Mesendoderm (in vitro differentiated cells): Measurements from ENCODE around the gene TANC2.

Experiments used
- DNase-seq: peaks from one replicate; pipeline ENCODE4 v3.0.0; 2013
- H2AK5ac ChIP-seq: 2 replicates; pipeline ENCODE4 v1.6.1; 2013; ENCODE audit warnings: low read length, inconsistent platforms
- H2BK120ac ChIP-seq: 2 replicates; pipeline ENCODE4 v1.6.1; 2013; ENCODE audit warnings: low read depth, mild to moderate bottlenecking, low read length, moderate library complexity, mixed read lengths
- H2BK15ac ChIP-seq: replicated peaks from 2 replicates; pipeline ENCODE4 v1.6.1; 2013; ENCODE audit warnings: low read depth, mild to moderate bottlenecking, moderate library complexity
- H2BK5ac ChIP-seq: 2 replicates; pipeline ENCODE4 v1.6.1; 2013; ENCODE audit warnings: low read length, inconsistent platforms
- H3K18ac ChIP-seq: 2 replicates; pipeline ENCODE4 v1.6.1; 2013; ENCODE audit warnings: mild to moderate bottlenecking, low read length, mixed read lengths
- H3K23ac ChIP-seq: one replicate; pipeline ENCODE4 v1.6.1; 2013; ENCODE audit warnings: low read length
- H3K27ac ChIP-seq: 2 replicates; pipeline ENCODE4 v1.5.1; 2013; ENCODE audit warnings: low read depth, mild to moderate bottlenecking, inconsistent platforms, low read length, moderate library complexity
- H3K27me3 ChIP-seq: 2 replicates; pipeline ENCODE4 v1.6.1; 2013; ENCODE audit warnings: low read length, control low read depth, mild to moderate bottlenecking, inconsistent platforms; ENCODE audit not compliant: insufficient read depth, poor library complexity
- H3K36me3 ChIP-seq: 2 replicates; pipeline ENCODE4 v1.6.1; 2013; ENCODE audit warnings: low read length, inconsistent platforms; ENCODE audit not compliant: control insufficient read depth, insufficient read depth
- H3K4ac ChIP-seq: one replicate; pipeline ENCODE4 v1.6.1; 2013; ENCODE audit warnings: low read depth, mild to moderate bottlenecking, low read length, moderate library complexity
- H3K4me1 ChIP-seq: 2 replicates; pipeline ENCODE4 v1.6.1; 2013; ENCODE audit warnings: low read depth, low read length, inconsistent platforms; ENCODE audit not compliant: control insufficient read depth
- H3K4me2 ChIP-seq: 2 replicates; pipeline ENCODE4 v1.6.1; 2013; ENCODE audit warnings: low read length
- H3K4me3 ChIP-seq: 2 replicates; pipeline ENCODE4 v1.5.1; 2013; ENCODE audit warnings: mild to moderate bottlenecking, low read length
- H3K56ac ChIP-seq: one replicate; pipeline ENCODE4 v1.6.1; 2013; ENCODE audit warnings: low read length
- H3K79me1 ChIP-seq: 2 replicates; pipeline ENCODE4 v1.6.1; 2013; ENCODE audit warnings: low read length, inconsistent platforms
- H3K79me2 ChIP-seq: 2 replicates; pipeline ENCODE4 v1.6.1; 2013; ENCODE audit warnings: mild to moderate bottlenecking, low read length; ENCODE audit not compliant: control insufficient read depth, insufficient read depth
- H3K9ac ChIP-seq: 2 replicates; pipeline ENCODE4 v1.6.1; 2013; ENCODE audit warnings: low read length, inconsistent platforms
- H4K5ac ChIP-seq: one replicate; pipeline ENCODE4 v1.6.1; 2013; ENCODE audit warnings: low read length
- H4K8ac ChIP-seq: one replicate; pipeline ENCODE4 v1.6.1; 2013; ENCODE audit warnings: low read depth, mild to moderate bottlenecking, control low read depth, low read length, moderate library complexity
- WGBS: extraction: QIAGEN DNeasy Blood & Tissue Kit; methylation state at CpG from one replicate; pipeline ENCODE4 v1.1.7; 2013; ENCODE audit warnings: low lambda C conversion rate, missing lambda C conversion rate; ENCODE audit not compliant: insufficient coverage; ENCODE audit errors: extremely low coverage; 5-methylcytosine and 5-hydroxymethylcytosine counted together

The TANC2 gene

GRCh38 chr17:62986549-62986948 lies 20.5 kb downstream of the TANC2 start:
- no peak overlapping the region for H3K23ac ChIP-seq
- H3K9ac ChIP-seq: no peak overlapping the region
- H2AK5ac ChIP-seq: no peak overlapping the region
- H3K79me2 ChIP-seq: no peaks in the 10 kb centered on the region
- no peak overlapping the region for H3K27ac ChIP-seq
- H3K79me1 ChIP-seq: peaks cover 6% of the 10 kb centered on the region
- no peak for DNase-seq
- H3K4me2 ChIP-seq: no peak overlapping the region
- no peaks in the 10 kb centered on the region for H3K4me1 ChIP-seq
- WGBS: no CpG with 5 or more reads among the region's 4 CpGs
- H4K5ac ChIP-seq: no peak overlapping the region
- no peak overlapping the region for H2BK5ac ChIP-seq
- H3K36me3 ChIP-seq: no peaks in the 10 kb centered on the region
- H3K27me3 ChIP-seq: no peaks in the 10 kb centered on the region
- no peak overlapping the region for H2BK120ac ChIP-seq
- H2BK15ac ChIP-seq: no peak overlapping the region
- H3K18ac ChIP-seq: no peak overlapping the region
- no peak overlapping the region for H4K8ac ChIP-seq
- H3K4ac ChIP-seq: no peak overlapping the region
- H3K56ac ChIP-seq: no peak overlapping the region
- H3K4me3 ChIP-seq: no peak overlapping the region

- H3K79me2 ChIP-seq: no peaks in the 10 kb centered on the region
- H3K23ac ChIP-seq: no peak overlapping the region
- H3K36me3 ChIP-seq: no peaks in the 10 kb centered on the region
- H2BK5ac ChIP-seq: no peak overlapping the region
- H3K18ac ChIP-seq: no peak overlapping the region
- no peak overlapping the region for H3K4ac ChIP-seq
- no peak overlapping the region for H4K5ac ChIP-seq
- H2BK15ac ChIP-seq: no peak overlapping the region
- H3K4me3 ChIP-seq: no peak overlapping the region
- no peak overlapping the region for H2AK5ac ChIP-seq
- no peak overlapping the region for H3K56ac ChIP-seq
- H3K79me1 ChIP-seq: peaks cover 6% of the 10 kb centered on the region
- H2BK120ac ChIP-seq: no peak overlapping the region
- H3K9ac ChIP-seq: no peak overlapping the region
- H3K27ac ChIP-seq: no peak overlapping the region
- H3K4me1 ChIP-seq: no peaks in the 10 kb centered on the region
- no peak overlapping the region for H4K8ac ChIP-seq
- H3K27me3 ChIP-seq: no peaks in the 10 kb centered on the region
- H3K4me2 ChIP-seq: no peak overlapping the region
- DNase-seq: peak; percentile 9
- WGBS: no CpG with 5 or more reads among the region's 7 CpGs
These were observed 21.1 kb downstream of the TANC2 start for GRCh38 chr17:62987136-62987535.

GRCh38 chr17:62989501-62989900 lies 23.5 kb downstream of the TANC2 start:
- Histone ChIP-seq H3K4me1 (no peaks in the 10 kb centered on the region), H3K56ac (no peak overlapping the region), H2BK120ac (no peak overlapping the region), H4K5ac (no peak overlapping the region), H3K36me3 (no peaks in the 10 kb centered on the region), H3K79me2 (no peaks in the 10 kb centered on the region), H3K27ac (no peak overlapping the region), H3K4me2 (no peak overlapping the region), H4K8ac (no peak overlapping the region), H3K4me3 (no peak overlapping the region), H2AK5ac (no peak overlapping the region), H2BK5ac (no peak overlapping the region), H3K4ac (no peak overlapping the region), H3K27me3 (no peaks in the 10 kb centered on the region), H2BK15ac (no peak overlapping the region), H3K23ac (no peak overlapping the region), H3K18ac (no peak overlapping the region), H3K79me1 (peaks cover 6% of the 10 kb centered on the region), H3K9ac (no peak overlapping the region)
- no peak for DNase-seq
- WGBS: no CpG with 5 or more reads among the region's 5 CpGs

- no peak overlapping the region for H3K4me3 ChIP-seq
- H4K8ac ChIP-seq: no peak overlapping the region
- no peaks in the 10 kb centered on the region for H3K27me3 ChIP-seq
- H3K9ac ChIP-seq: no peak overlapping the region
- H3K18ac ChIP-seq: no peak overlapping the region
- no peaks in the 10 kb centered on the region for H3K79me2 ChIP-seq
- no peaks in the 10 kb centered on the region for H3K36me3 ChIP-seq
- H3K4me1 ChIP-seq: no peaks in the 10 kb centered on the region
- H3K23ac ChIP-seq: no peak overlapping the region
- H3K4me2 ChIP-seq: no peak overlapping the region
- no peak overlapping the region for H2BK5ac ChIP-seq
- H3K27ac ChIP-seq: no peak overlapping the region
- no CpG with 5 or more reads among the region's 4 CpGs for WGBS
- H2BK15ac ChIP-seq: no peak overlapping the region
- H3K4ac ChIP-seq: no peak overlapping the region
- no peak overlapping the region for H4K5ac ChIP-seq
- H3K79me1 ChIP-seq: no peaks in the 10 kb centered on the region
- DNase-seq: peak; percentile 11
- H3K56ac ChIP-seq: no peak overlapping the region
- H2AK5ac ChIP-seq: no peak overlapping the region
- H2BK120ac ChIP-seq: no peak overlapping the region
These were observed 28.9 kb downstream of the TANC2 start for GRCh38 chr17:62994931-62995330.

DNA sequence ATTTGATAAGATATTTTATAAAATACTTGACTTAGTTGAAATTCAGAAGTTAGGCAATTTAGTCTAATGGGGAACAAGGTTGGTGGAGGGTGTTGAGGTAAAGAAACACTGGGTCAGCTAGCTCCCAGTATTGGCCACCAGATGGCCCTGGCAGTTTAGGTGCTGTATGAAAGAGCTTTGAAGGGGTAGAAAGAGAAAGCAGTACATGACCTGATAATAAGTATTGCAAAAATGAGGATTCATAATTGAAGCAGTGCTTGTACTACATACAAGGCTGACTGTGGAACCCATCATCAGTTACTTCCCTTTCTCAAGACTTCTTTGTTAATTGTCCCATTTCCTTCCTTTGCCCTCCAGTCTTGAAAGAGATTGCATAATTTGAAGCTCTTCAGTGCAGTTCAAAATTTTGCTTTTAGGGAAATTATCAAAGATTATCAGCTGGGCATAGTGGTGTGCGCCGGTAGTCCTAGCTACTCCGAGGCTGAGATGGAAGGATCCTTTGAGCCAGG lies 29.4 kb downstream of the TANC2 start:
- Histone ChIP-seq H3K18ac (no peak overlapping the region), H4K5ac (no peak overlapping the region), H2BK5ac (no peak overlapping the region), H2AK5ac (no peak overlapping the region), H3K4me2 (no peak overlapping the region), H3K4me1 (no peaks in the 10 kb centered on the region), H2BK120ac (no peak overlapping the region), H3K79me1 (no peaks in the 10 kb centered on the region), H3K23ac (no peak overlapping the region), H2BK15ac (no peak overlapping the region), H3K36me3 (no peaks in the 10 kb centered on the region), H4K8ac (no peak overlapping the region), H3K4ac (no peak overlapping the region), H3K27me3 (no peaks in the 10 kb centered on the region), H3K27ac (no peak overlapping the region), H3K9ac (no peak overlapping the region), H3K79me2 (no peaks in the 10 kb centered on the region), H3K4me3 (no peak overlapping the region), H3K56ac (no peak overlapping the region)
- no CpG with 5 or more reads among the region's 3 CpGs for WGBS
- peak; percentile 56 for DNase-seq

GRCh38 chr17:62996221-62996620 lies 30.2 kb downstream of the TANC2 start:
- Histone ChIP-seq H4K5ac (no peak overlapping the region), H3K9ac (no peak overlapping the region), H3K36me3 (no peaks in the 10 kb centered on the region), H4K8ac (no peak overlapping the region), H2BK120ac (no peak overlapping the region), H3K18ac (no peak overlapping the region), H3K56ac (no peak overlapping the region), H3K79me2 (no peaks in the 10 kb centered on the region), H2AK5ac (no peak overlapping the region), H3K23ac (no peak overlapping the region), H2BK15ac (no peak overlapping the region), H3K4ac (no peak overlapping the region), H3K4me1 (no peaks in the 10 kb centered on the region), H3K79me1 (no peaks in the 10 kb centered on the region), H3K4me2 (no peak overlapping the region), H2BK5ac (no peak overlapping the region), H3K4me3 (no peak overlapping the region), H3K27ac (no peak overlapping the region), H3K27me3 (no peaks in the 10 kb centered on the region)
- WGBS: no CpG with 5 or more reads among the region's 8 CpGs
- DNase-seq: no peak
